ENCODE data around the gene DNAJA3. TPM values are rescaled to one million over a fixed set of nuclear protein-coding genes. Genes with fewer than 3 reads are reported as not detected.
"Not testable (repeated sequence)": the region's sequence is repeated elsewhere in the genome, so short reads cannot be mapped to it uniquely, and the experiment has no call there.

The DNAJA3 gene
- total RNA-seq, 4 donors from 2014 or later, result 51.4 to 70.1 (median 54.0) TPM

DNA sequence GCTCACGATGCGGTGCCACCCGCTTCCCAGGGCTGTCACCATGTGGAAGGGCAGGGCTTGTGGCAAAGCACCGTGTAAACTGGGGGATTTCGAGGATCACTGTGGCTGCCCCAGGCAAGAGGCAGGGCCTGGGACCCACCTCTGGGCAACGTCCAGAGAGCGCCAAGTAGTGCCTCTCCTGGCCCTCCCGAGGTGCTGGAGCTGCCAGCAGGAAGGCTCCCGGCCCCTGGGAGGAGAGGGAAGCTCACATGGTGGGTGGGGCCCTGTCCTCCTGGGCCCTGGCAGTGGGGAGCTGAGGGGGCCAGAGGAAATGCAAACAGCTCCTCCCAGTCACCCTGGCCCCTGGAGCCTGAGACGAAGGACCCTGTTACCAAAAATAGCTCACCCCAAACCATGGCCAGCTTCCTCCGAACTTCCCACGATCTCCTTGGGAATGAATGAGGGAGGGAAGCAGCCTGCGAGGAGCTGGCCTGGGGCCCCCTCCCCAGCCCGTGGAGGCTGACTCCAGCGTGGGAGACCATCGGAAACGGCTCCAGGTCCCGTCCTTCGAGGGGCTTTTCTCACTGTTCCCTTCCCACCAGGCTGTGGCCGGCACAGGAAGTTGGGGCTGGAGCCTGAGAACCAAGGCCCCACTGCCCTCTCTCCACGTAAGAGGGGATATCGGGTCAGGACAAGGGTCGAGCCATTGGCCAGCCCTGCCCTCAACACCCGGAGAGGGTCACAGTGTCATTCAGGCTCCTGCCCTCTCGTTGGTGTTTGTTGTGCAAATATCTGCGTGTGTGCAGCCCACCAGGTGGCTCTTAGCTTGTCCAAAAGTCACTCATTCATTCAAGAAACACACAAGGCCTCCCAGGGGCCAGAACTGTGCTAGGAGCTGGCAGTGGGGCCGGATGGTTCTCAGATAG, 36.4 kb upstream of the DNAJA3 start:
- H3K4me1 ChIP-seq, result peaks cover 0 to 7% (median 0%) of the 10 kb centered on the region in 4 donors
- H3K9me3 ChIP-seq, result no peaks in the 10 kb centered on the region
- DNase-seq, result no peak
- no peak overlapping the region for H3K4me3 ChIP-seq
- H3K27ac ChIP-seq, result peak overlapping the region in 3 of 4 donors; percentile 10 to 57 (median 47)
- H3K27me3 ChIP-seq, result no peaks in the 10 kb centered on the region
- peaks cover 0 to 87% (median 0%) of the 10 kb centered on the region in 3 donors for H3K36me3 ChIP-seq
- TF ChIP-seq, protein P1, sequence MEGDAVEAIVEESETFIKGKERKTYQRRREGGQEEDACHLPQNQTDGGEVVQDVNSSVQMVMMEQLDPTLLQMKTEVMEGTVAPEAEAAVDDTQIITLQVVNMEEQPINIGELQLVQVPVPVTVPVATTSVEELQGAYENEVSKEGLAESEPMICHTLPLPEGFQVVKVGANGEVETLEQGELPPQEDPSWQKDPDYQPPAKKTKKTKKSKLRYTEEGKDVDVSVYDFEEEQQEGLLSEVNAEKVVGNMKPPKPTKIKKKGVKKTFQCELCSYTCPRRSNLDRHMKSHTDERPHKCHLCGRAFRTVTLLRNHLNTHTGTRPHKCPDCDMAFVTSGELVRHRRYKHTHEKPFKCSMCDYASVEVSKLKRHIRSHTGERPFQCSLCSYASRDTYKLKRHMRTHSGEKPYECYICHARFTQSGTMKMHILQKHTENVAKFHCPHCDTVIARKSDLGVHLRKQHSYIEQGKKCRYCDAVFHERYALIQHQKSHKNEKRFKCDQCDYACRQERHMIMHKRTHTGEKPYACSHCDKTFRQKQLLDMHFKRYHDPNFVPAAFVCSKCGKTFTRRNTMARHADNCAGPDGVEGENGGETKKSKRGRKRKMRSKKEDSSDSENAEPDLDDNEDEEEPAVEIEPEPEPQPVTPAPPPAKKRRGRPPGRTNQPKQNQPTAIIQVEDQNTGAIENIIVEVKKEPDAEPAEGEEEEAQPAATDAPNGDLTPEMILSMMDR (IDR thresholded peaks at IDR 0.05), result no peak
- no peak for TF ChIP-seq POLR2A (IDR thresholded peaks at IDR 0.05)

DNA sequence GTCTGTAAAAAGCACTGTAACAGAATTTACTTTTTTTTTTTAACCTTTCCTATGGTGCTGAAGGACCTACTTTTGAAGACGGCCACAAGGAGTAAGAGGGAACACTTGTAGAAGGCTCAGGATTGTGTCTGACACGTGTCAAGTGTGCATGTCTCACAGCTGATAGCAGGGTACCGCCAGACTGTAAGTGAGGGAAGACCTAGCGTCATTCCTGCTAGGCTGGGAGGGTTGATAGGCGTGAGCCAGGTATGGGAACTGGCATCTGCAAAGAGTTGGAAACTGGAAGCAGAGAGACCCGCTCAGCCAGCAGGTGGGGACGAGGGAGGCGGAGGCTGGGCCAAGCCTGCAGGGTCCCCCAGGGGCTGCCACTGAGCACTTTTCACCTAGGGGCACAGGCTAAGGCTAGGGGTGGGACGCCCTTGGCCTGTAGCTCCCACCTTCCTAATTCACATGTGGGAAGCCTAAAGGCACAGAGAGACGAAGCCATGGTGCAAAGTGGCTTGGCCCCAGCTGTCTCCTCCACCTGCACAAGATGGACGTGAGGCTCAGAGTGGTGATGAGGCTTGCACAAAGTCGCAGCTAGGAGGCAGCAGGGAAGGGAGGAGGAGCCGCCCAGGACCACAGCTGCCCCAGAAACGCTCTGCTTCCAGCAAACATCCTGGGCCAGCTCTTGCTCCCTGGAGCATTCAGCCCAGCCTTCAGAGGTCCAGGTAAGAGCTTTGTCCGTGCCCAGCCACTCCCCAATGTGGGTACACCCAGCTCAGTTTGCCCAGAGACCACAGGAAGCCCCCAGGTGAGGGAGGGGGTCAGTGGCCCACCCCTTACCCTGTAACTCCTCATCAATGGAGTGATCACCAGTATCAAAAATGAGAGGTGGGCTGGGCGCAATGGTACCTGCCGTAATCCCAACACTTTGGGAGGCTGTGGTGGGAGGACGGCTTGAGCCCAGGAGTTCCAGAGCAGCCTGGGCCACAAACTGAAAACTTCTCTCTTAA, 35.1 kb upstream of the DNAJA3 start:
- H3K36me3 ChIP-seq, result peaks cover 0 to 86% (median 0%) of the 10 kb centered on the region in 3 donors
- no peak overlapping the region for H3K27ac ChIP-seq
- DNase-seq, result no peak
- no peaks in the 10 kb centered on the region for H3K9me3 ChIP-seq
- TF ChIP-seq, protein P1 (IDR thresholded peaks at IDR 0.05), result no peak
- TF ChIP-seq POLR2A (IDR thresholded peaks at IDR 0.05), result no peak
- H3K27me3 ChIP-seq, result no peaks in the 10 kb centered on the region
- peaks cover 0 to 7% (median 0%) of the 10 kb centered on the region in 4 donors for H3K4me1 ChIP-seq
- H3K4me3 ChIP-seq, result no peak overlapping the region

DNA sequence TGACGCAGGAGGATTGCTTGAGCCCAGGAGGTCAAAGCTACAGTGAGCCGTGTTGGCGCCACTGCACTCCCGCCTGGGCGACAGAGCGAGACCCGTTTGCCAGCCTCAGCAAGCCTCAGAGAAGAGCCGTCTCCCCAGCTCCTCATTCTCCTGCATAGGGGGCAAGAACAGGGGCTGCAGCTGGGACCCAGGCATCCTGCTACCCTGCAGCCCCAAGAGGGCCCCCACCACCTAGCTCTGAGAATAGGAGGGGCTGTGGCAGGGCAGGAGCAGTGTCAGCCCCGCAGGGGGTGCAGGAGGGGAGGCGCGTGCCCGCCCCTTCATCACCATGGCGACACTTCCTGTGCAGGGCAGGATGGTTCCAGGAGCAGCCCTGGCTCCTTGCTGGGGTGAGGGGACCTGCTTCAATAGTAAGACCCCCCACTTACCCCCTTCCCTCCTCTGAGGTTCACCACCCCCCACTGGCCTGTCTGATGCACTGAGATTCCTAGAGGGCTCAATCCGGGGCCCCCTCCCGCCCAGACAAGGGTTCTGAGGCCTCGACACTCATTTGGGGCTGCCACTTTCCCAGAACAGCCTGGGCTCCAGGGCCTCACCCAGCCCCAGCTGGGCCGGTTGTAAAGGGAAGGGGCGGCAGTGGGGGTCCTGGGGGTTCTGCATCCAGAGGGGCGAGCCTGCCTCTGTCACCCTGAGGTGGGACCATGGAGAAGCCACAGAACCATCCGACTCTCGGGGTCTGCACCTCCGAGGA, 33.9 kb upstream of the DNAJA3 start:
- Histone ChIP-seq H3K9me3 (no peaks in the 10 kb centered on the region), H3K4me1 (peaks cover 0 to 7% (median 0%) of the 10 kb centered on the region in 4 donors), H3K27ac (no peak overlapping the region), H3K27me3 (no peaks in the 10 kb centered on the region), H3K4me3 (no peak overlapping the region), H3K36me3 (peaks cover 0 to 88% (median 0%) of the 10 kb centered on the region in 3 donors)
- no peak for TF ChIP-seq POLR2A (IDR thresholded peaks at IDR 0.05)
- DNase-seq, result no peak

DNA sequence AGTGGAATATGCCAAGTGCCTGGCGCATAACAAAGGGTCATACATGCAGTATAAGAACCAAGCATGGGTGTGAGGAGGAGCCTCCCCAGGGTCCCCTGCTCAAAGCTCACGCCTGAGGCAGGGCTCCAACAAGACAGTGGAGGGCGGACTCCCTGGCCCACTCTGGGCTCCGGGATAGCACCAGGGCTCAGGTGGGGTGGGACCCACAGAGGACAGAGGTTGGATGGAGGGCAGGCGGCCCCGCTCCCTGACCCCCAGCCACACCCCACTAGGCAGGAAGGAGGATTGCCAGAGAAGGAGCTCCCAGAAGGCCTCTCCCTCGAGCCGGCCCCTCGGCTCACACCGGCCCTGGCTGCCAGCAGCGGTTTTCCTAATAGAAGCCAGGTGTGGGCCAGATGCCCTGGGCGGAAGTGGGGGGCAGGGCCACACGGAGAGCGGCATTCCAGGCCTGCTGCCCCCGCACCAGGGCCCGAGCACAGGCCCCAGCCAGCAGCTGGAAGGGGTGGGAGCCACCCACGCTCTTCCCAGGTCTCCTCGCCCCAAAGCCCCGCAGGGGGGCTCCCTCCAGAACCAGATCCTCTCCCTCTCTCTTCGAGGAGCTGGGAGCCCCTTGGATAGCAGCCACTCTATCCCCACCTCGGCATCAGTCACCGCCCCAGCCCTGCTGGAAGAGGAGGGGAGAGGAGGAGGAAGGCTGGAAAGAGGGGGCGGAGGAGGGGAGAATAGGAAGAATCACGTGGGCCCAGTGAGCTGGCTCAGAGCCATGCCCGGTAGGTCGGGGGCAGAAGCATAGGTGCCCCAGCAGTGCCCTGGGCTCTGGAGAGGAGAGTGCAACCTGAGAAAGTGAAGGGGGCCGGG, 33.1 kb upstream of the DNAJA3 start:
- TF ChIP-seq POLR2A (IDR thresholded peaks at IDR 0.05), result no peak
- TF ChIP-seq, protein P1 (IDR thresholded peaks at IDR 0.05), result no peak
- Histone ChIP-seq H3K9me3 (no peaks in the 10 kb centered on the region), H3K4me1 (peaks cover 0 to 7% (median 0%) of the 10 kb centered on the region in 4 donors), H3K4me3 (no peak overlapping the region), H3K27me3 (no peaks in the 10 kb centered on the region), H3K36me3 (peaks cover 0 to 87% (median 0%) of the 10 kb centered on the region in 3 donors), H3K27ac (peak overlapping the region in 1 of 4 donors; percentile 49)
- DNase-seq, result no peak

DNA sequence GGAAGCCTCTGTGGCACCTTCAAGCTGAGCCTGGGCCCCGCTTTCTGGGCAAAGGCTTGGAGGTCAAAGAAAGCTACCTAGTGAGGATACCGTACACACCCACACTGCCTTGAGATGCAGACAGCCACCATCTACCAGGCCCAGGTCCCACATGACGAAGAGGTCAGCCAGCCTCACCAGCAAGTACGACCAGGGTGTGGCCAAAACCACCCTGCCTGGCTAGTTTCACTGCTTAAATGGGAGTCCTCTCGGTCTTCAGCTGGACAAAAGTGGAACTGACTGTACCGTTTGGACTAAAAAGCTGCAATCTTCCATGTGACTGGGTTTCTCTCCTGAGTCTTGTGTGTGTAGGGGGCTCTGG, 32.4 kb upstream of the DNAJA3 start:
- no peak overlapping the region for H3K27ac ChIP-seq
- H3K27me3 ChIP-seq, result no peaks in the 10 kb centered on the region
- no peak overlapping the region for H3K4me3 ChIP-seq
- TF ChIP-seq POLR2A (IDR thresholded peaks at IDR 0.05), result no peak
- TF ChIP-seq, protein P1 (IDR thresholded peaks at IDR 0.05), result no peak
- H3K9me3 ChIP-seq, result no peaks in the 10 kb centered on the region
- H3K36me3 ChIP-seq, result peaks cover 0 to 87% (median 0%) of the 10 kb centered on the region in 3 donors
- DNase-seq, result no peak
- H3K4me1 ChIP-seq, result peaks cover 0 to 7% (median 0%) of the 10 kb centered on the region in 4 donors

DNA sequence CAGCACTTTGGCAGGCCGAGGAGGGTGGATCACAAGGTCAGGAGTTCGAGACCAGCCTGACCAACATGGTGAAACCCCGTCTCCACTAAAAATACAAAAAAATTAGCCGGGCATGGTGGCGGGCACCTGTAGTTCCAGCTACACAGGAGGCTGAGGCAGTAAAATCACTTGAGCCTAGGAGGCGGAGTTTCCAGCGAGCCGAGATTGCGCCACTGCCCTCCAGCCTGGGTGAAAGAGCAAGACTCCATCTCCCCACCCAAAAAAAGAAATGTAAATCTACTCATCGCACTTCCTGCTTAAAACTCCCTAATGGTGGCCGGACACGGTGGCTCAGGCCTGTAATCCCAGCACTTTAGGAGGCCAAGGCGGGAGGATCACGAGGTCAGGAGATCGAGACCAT, 31.8 kb upstream of the DNAJA3 start:
- DNase-seq, H3K4me1 ChIP-seq, H3K27me3 ChIP-seq, H3K9me3 ChIP-seq, H3K27ac ChIP-seq, H3K4me3 ChIP-seq: not testable (repeated sequence)
- H3K36me3 ChIP-seq, result peaks cover 0 to 85% (median 0%) of the 10 kb centered on the region in 3 donors

Data from Peyer's patch (tissue), 4 donors.